ENCODE measurements around the gene AP1S3.
"Not testable (repeated sequence)": the region's sequence is repeated elsewhere in the genome, so short reads cannot be mapped to it uniquely, and the experiment has no call there.

The AP1S3 gene

DNA sequence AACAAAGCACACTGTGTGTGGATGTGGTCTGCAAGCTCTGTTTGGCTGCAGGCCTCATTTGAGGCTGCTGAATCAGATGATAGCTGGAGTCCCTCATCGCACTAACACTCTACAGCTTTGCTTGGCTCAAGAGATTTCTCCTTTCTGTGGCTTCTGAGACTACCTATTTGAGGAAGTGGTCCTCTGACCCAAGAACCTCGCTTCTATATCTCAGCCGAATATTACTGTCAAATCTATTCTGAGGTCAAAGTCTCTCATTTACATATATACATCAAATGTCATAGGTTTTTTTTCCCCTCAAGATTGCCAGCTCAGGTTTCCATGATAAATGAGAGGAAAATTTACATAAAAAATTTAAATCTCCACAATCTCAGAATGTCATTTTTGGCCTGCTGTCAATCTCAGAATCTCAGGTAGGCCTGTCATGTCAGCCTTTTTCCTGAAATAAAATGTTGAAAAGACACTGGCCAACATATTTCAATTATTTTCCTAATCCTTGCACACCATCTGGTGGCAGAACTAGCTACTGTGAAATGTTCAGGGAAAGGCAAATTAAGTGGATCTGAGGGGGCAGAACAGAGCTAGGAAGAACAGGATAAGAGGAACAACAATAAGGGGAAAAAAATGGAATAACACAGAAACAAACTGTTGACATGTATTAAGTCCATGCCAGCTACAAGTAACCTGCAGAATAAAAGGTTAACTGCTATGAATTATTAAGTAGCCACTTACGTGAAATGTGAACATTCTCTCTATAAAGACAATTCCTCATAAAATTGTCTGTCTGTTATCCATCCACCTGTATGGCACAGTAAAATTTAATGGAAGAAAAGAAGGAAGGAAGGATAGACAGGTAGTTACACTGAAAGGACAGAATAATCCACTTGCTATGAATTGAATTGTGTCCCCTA, 39.3 kb downstream of the AP1S3 start:
- DNase-seq, result peak; percentile 26

DNA sequence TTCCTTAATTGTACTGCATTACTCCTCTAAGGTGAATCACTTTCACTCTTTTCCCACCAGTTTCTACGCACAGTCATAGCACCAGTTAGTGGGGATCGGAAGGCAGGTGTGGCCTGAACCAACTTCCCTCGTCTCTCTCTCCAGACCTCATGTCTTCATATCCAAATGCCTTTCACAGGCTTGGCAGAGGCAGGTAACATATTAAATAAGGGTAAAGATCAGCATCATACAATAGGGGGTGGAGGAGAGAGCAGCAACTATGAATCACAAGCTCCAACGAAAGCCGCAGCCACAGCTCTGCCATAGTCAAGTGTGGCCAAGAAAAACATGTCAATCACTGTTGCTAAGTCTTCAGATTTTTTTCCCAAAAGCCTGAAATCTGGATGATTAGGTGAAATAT, 40.3 kb downstream of the AP1S3 start:
- DNase-seq, result no peak

DNA sequence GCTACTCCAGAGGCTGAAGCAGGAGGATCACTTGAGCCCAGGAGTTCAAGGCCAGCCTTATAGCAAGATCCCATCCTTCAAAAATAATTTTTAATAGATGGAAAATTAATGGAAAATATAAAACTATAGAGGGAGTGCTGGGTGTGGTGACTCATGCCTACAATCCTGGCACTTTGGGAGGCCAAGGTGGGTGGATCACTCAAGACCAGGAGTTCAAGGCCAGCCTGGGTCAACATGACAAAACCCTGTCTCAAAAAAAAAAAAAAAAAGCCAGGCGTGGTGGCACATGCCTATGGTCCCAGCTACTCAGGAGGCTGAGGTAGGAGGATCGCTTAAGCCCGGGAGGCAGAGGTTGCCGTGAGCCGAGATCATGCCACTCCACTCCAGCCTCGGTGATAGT, 48.0 kb downstream of the AP1S3 start:
- DNase-seq, result no peak

DNA sequence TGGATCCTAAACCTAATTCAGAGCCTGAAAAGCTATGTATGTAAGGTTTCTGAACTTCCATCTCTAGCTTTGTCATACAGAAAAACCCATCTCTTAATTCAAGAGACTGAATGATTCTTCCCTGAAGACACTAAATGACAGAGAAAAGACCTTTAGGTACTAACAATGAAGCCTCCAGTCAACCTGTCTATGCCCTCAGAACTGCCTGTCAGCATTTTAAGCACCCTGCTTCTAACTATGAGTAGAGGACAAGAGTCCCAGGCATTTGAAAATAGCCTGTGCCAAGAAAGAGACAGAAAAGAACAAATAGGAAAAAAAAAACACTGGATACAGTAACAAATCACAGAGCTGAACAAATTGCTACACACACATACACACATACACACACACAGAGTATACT, 48.6 kb downstream of the AP1S3 start:
- no peak for DNase-seq

DNA sequence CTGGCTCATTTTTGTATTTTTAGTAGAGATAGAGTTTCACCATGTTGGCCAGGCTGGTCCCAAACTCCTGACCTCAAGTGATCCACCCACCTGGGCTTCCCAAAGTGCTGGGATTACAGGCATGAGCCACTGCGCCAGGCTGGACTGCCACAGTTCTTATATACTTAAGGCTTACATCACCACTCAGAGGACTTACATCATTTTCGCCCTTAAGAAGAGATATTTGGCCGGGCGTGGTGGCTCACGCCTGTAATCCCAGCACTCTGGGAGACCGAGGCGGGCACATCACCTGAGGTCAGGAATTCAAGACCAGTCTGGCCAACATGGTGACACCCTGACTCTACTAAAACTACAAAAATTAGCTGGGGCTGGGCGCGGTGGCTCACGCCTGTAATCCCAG, 49.3 kb downstream of the AP1S3 start:
- DNase-seq, result not testable (repeated sequence)

DNA sequence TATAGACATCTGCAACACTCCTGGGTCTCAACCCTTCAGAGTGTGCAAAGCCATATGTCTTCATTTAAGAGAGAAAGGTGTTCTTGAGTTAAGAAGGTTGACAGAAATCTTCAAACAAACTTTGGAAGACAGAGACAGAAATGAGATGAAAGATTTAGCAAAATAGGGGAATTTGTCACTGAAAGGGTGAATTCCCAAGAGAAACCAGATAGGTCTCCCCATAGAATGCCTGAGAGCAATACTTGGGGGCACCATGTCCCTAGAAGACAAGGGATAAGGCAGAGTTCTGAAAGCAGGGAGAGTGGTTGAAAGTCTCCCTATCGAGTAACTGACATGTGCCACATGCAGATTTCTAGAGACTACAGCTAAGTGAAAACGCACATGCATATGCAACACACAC, 50.0 kb downstream of the AP1S3 start:
- no peak for DNase-seq

DNA sequence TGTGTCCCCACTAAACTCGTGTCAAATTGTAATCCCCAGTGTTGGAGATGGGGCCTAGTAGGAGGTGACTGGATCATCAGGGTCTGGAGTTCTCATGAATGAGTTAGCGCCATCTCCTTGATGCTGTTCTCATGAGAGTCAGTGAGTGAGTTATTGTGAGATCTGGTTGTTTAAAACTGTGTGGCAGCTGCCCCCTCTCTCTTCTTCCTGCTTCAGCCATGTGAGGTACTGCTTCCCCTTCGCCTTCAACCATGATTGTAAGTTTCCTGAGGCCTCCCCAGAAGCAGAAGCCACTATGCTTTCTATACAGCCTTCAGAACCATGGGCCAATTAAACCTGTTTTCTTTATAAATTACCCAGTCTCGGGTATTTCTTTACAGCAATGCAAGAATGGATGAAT, 50.4 kb downstream of the AP1S3 start:
- no peak for DNase-seq

DNA sequence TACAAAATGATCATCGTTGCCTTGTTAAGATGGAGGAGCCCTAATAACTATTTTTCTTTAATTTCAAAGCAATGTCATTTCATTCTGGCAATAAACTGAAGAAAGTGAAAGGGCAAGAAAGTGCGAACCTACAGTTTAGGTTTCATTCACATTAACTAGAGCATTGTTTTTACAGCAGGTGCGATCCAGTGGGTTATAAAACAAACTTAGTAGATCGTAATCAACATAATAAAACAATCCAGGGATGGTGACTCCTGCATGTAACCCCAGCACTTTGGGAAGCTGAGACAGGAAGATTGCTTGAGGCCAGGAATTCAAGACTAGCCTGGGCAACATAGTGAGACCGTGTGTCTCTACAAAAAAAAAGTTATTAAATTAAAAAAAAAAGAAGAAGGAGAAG, 51.1 kb downstream of the AP1S3 start:
- no peak for DNase-seq

DNA sequence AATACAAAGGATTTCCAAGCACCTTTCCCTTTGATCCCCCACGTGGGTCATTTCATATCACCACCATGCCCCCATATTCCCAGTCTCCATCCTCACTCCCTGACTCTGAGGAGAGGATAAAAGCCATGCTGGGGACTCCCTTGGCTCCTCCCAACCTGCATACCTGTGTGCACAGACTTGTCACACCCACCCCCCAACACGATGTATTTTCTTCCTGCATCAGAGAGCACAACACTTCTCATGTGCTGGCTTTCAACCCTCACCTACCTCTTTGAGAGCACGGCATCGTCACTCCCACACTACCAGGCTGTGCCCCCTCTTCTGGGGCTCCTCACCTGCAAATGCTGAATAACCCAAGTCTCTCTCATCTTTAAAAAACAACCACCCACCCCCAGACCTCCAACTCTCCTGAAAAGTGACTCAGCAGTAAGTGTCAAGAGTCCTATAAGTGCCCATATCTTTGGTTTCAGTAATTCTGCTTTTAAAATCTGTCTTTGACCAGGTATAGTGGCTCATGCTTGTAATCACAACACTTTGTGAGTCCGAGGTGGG, 53.1 kb downstream of the AP1S3 start:
- no peak for DNase-seq

DNA sequence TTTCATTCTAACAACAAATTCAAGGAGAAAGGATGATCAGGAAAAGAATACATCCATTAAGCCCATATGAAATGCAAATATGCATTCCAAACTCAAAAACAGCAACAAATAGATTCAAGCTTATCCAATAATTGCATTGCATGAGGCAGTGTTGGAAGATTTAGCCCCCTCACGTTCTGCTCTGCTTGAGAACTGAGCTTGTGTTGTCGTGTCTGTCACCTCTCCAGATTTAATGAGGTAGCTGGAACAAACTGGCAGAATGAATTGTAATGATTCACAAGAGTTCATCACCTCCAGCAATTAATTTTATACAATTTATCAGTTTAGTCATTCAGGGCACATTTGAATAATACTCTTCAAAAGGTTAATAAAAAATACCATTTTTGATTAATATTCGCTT, 54.8 kb downstream of the AP1S3 start:
- no peak for DNase-seq

DNA sequence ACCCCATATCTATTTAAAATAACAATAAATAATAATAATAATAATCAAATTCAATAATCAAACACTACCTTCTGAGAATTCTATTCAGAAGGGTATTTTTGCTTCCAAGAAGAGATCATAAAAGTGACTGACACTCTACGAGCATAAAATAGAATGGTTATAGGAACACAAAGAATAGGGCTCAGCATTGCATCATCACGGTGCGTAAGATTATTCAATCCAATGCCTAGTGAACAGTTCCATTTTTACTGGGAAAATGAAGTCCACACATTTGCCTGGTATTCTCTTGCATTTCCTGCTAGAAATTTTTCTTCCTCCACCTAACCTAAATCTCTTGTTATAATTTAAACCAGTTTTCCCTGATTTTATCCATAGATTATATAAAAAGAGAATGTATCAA, 55.8 kb downstream of the AP1S3 start:
- DNase-seq, result no peak

DNA sequence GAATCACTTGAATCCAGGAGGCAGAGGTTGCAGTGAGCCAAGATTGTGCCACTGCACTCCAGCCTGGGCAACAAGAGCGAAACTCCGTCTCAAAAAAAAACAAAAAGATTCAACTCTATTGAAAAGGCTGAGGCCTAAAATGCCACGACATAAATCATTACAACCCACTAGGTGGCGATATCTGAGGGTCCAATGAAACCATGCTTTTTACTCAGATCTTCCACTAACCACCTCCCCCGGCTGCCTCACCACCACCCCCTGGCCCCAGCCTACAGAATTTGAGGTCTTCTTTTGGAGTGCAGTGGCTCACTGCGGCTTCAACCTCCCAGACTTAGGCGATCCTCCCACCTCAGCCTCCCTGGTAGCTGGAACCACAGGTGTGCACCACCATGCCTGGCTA, 57.5 kb downstream of the AP1S3 start:
- peak; percentile 3 for DNase-seq

DNA sequence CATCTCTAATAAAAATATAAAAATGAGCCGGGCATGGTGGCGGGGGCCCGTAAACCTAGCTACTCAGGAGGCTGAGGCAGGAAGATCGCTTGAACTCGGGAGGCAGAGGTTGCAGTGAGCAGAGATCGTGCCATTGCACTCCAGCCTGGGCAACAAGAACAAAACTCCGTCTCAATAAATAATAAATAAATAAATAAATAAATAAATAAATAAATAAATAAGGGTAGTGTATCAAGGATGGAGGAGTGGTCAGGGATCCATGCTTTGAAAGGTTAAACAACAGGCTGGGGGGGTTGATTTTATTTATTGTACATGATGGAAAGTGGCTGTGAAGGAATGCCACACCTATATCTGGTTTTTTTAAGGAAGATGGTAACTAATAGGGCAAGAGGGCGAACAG, 63.2 kb downstream of the AP1S3 start:
- DNase-seq, result no peak

DNA sequence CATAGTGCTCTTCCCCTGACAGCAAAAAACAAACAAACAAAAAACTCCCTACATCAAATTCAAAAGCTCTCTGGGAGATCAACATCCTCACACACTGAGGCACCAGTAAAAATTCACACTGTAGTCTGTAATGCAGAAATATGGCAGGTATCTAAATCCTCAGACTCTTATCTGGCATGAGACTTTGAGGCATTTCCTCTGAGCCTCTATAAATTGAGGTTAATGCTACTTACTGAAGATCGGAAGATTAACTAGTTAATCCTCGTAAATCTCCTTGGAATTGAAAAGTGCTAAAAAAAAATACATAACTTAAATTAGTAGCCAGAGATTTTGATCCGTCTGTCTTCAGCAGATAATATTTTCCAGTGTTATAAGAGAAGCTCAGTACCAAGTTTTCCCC, 65.0 kb downstream of the AP1S3 start:
- no peak for DNase-seq

DNA sequence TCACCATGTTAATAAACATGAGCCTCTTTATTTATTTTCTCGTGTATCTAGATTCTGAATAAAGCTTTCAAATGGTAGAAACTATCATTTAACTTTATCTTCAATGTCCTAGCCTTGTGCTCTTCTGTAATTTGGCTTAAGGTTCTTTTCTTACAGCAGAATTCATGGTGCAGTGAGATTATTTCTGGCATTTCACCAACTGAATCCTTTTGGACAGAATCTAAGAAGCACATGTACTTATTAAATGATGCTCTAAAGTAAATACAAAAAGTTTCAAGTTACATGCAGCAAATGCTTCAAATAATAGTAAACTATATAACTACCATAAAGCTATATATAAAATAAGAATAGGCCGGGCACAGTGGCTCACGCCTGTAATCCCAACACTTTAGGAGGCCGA, 65.9 kb downstream of the AP1S3 start:
- DNase-seq, result no peak

DNA sequence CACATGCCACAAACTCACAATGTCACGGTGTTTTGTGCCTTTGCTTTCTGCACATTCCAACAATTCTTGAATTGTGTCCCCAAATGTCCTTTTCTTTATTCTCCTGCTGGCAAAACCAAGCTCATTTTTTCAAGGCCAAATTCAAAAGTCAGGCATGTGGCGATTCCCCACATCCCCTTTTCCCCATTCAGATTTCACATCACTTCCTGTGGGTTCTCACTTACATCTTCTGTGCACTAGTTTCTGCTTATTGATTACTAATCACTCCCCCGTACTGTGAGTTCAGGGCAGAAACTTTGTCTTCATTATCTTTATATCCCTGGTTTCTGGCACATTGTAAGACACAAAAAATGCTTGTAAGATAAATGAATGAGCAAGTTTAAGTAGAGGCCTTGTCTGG, 69.2 kb downstream of the AP1S3 start:
- DNase-seq, result no peak

DNA sequence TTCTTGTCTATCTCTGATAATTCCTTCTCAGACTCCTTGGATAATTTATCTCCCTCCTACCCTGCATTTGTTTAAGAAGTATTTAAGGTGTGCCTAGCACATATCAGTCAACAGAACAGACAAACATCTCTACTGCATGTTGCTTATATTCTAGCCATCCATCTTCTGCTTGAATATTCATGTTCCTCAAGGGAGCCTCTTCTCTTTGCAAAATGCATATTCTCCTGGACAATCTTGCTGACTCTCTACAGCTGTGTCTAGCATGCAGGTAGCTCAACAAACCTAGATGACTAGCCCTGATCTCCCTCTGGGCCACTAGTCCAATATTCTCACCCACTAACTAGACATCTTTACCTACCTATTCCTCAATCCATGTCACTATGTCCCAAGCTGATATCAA, 70.0 kb downstream of the AP1S3 start:
- DNase-seq, result no peak

DNA sequence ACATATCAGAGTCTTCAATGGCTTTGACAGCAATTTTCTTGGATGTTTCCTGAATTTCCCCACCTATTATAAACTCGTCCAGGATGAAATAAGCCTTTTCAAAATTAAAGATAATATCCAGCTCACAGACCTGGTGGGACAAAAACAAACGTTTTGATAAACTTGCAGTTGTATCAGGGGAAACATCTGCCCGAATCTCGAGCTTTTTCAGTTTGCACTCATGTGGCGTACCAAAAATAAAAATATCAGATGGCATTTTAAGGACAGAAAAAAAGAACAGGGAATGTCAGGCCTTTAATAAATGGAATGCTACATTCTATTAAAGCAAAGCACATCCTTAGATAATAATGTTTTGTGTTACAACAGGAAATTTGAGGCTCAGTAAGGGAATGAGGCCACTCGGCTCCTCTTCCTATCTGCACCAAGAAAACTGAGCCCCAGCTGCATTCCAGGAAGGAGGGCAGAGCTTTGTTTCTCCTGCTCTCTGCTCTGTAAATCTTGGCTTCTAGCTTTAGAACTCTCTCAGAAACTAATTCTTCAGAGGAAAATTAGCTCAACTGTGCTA, 72.1 kb downstream of the AP1S3 start:
- no peak for DNase-seq

DNA sequence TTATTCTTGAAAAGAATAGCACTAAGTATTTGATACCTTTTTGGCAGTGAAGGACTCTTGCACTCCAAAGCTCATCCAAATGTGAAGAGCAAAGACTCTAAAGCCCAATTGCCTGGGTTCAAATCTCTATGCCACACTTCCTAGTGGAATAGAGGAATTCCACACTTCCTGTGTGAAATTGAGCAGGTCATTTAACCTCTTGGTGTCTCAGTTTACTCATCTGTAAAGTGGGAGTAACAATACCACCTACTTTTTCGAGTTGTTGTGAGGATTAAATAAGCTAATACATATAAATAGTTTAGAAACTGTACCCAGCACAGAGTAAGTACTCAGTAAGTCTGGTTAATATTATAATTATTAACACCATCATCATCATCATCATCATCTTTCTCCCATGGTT, 72.6 kb downstream of the AP1S3 start:
- DNase-seq, result no peak

DNA sequence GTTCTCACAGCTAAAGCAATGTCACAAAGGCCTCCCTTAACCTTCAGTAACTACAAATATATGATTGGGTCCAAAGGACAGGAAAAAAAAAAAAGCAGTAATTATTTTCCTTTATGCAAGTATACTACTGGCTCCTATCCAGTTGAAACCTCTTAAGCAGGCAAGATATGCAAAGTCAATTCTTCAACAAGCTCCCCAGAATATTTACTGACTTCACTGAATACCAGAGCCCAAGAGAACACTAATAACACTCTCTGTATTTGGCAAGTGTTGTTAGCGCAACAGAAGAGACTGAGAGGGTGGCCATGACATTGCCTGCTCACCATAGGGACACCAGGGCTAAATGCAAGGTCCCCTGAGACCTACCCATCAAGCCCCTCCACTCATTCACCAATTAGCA, 74.5 kb downstream of the AP1S3 start:
- DNase-seq, result peak; percentile 4

DNA sequence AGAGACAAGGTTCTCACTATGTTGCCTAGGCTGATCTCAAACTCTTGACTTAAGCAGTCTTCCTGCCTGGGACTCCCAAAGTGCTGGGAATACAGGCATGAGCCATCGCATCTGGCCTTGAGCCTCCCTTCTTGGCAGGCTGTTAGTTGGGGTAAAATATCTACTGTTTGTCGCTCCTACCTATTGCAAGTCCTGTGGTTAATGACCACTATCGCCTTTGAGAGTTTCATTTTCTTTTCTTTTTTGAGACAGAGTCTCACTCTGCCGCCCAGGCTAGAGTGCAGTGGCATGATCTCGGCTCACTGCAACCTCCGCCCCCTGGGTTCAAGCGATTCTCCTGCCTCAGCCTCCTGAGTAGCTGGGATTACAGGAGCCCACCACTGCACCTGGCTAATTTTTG, 75.6 kb downstream of the AP1S3 start:
- not testable (repeated sequence) for DNase-seq

DNA sequence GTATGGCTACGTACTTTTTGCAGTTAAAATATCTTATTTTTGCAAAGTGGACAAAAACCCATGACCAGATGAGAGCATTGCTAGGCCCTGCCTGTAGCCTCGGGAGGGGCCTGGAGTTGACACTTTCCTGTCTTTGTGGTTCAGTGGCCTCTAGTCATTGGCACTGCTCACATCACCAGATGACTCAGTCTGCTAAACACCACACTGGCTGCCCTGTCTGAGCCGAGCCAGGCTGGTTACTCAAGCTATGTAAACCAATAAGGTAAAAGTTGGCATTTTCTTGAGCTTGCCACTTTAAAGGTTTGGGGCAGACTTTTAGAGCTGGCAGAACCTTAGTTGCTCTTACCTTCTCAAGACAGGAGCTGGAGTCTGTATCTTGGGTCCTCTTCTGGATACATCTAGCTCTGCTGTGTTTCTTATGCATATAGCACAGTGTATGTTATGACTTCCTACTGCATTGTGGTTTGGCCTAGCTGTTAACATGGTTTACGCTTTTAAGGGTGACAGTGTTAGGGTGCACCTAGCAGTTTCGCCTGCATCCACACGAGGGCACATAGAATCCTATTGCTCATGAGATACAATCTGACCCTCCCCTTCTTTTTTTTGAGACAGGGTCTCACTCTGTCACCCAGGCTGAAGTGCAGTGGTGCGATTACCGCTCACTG, 76.4 kb downstream of the AP1S3 start:
- DNase-seq, result peak; percentile 9

DNA sequence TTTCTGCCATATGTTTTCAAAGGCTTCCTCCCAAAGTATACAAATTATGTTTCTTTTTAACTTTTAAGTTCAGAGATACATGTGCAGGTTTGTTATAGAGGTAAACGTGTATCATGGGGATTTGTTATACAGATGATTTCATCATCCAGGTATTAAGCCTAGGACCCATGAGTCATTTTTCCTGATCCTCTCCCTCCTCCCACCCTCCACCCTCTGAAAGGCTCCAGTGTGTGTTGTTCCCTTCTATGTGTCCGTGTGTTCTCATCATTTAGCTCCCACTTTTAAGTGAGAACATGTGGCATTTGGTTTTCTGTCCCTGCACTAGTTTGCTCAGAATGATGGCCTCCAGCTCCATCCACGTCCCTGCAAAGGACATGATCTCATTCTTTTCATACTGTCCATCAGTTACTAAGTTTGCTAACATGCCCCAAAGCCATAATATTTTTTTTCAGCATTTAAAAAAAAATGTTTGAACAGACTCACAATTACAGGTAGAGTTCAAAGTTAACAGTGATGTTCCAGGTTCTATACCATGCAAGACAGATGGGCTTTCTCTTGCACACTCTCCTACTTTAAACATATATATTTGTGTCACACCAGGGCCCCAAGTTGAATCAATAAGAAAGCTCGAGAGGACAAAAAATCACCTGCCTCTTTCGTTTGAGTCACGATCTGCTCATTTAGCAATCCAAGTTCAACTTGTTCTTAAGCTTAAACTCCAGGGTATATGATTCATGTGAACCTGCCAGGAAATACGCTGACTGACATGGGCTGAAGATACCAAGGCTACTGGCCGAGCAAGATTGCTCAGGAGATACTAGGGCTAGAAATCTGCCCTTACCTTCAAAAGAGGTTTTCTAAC, 77.6 kb downstream of the AP1S3 start:
- no peak for DNase-seq
